H1 (cell line): ENCODE results near the gene CCDC9B. TPM values are rescaled to one million over a fixed set of nuclear protein-coding genes. Genes with fewer than 3 reads are reported as not detected.

Experiments used
- EP300 ChIP-seq, 2 experiments: IDR thresholded peaks; 1 replicate in 1 of 2; 2 replicates in 1 of 2; pipeline ENCODE4 v1.6.1; 2011 to 2012; ENCODE audit warnings: low read depth in 2 of 2, low read length in 2 of 2, mild to moderate bottlenecking in 2 of 2, borderline replicate concordance in 1 of 2, inconsistent platforms in 1 of 2, moderate library complexity in 1 of 2
- GABPA ChIP-seq: IDR thresholded peaks from 2 replicates; pipeline ENCODE4 v1.6.1; 2011; ENCODE audit warnings: mild to moderate bottlenecking, low read length, moderate library complexity, borderline replicate concordance; ENCODE audit not compliant: insufficient read depth
- polyA plus RNA-seq, 7 experiments: library from polyadenylated mRNA; depleted of rRNA in 3 of 7; stranded (reverse) in 5 of 7; unstranded in 2 of 7; fragments of >200 nt in 5 of 7; fragments of 200-250 nt in 2 of 7; gene quantifications; 1 replicate in 5 of 7; 2 replicates in 1 of 7; 4 replicates in 1 of 7; pipeline versions ENCODE4 v1.2.1 to v1.2.3, GENCODE V29; 2011 to 2013; ENCODE audit warnings: missing spikeins in 2 of 7, mixed read lengths in 2 of 7
- total RNA-seq: library from RNA; stranded (reverse); fragmentation: NEBNext Ultra II Directional; extraction: Animal tissue kit (Norgen Biotek cat#: 25700); gene quantifications from 2 replicates; pipeline ENCODE4 v1.2.1, GENCODE V29; 2021
- TF ChIP-seq, protein P1 (sequence below), 3 experiments: IDR thresholded peaks; 1 replicate in 2 of 3; 2 replicates in 1 of 3; pipeline versions ENCODE4 v1.5.1 to v1.6.1; 2011; ENCODE audit warnings: low read length in 3 of 3, mild to moderate bottlenecking in 3 of 3, inconsistent platforms in 2 of 3, low read depth in 1 of 3, moderate library complexity in 1 of 3; ENCODE audit not compliant: insufficient read depth in 1 of 3; ENCODE audit errors: control extremely low read depth in 1 of 3

CCDC9B gene
- total and polyA plus RNA-seq, 2 of the 8 experiments (the other 6 are each of a cell fraction or from before 2014, with no cell fraction given) = 0.45 to 0.78 TPM

DNA sequence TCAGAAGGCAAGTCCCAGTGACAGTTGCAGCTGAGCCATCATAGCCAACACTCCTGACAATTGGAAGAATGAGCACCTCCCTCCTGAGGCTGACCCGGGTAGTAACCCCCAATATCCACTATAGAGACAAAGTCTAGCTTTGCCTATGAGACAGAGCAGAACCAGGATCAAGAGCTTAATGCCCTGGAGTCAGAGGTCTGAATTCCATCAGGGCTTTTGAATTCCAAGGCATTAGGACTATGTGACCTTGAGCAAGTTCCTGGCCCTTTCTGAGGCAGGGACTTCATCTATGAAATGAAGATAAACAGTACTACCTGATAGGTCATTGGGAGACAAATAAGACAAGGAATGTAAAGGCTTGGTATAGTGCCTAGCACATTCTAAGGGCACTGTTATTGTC lies 20.3 kb downstream of the CCDC9B start (continued):
- TF ChIP-seq, protein P1, sequence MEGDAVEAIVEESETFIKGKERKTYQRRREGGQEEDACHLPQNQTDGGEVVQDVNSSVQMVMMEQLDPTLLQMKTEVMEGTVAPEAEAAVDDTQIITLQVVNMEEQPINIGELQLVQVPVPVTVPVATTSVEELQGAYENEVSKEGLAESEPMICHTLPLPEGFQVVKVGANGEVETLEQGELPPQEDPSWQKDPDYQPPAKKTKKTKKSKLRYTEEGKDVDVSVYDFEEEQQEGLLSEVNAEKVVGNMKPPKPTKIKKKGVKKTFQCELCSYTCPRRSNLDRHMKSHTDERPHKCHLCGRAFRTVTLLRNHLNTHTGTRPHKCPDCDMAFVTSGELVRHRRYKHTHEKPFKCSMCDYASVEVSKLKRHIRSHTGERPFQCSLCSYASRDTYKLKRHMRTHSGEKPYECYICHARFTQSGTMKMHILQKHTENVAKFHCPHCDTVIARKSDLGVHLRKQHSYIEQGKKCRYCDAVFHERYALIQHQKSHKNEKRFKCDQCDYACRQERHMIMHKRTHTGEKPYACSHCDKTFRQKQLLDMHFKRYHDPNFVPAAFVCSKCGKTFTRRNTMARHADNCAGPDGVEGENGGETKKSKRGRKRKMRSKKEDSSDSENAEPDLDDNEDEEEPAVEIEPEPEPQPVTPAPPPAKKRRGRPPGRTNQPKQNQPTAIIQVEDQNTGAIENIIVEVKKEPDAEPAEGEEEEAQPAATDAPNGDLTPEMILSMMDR (IDR thresholded peaks at IDR 0.05; ENCODE audit: control extremely low read depth in 1 of 3, insufficient read depth in 1 of 3, low read depth in 1 of 3, low read length in 3 of 3) = no peak
- TF ChIP-seq EP300 (IDR thresholded peaks at IDR 0.05; ENCODE audit: borderline replicate concordance in 1 of 2, low read depth in 2 of 2, low read length in 2 of 2) (no peak), GABPA (no peak)
